Trophoblast cell (in vitro differentiated cells and primary cell): ENCODE data around the gene GIPC2.

ENCODE experiments used
- DNase-seq, 2 donors: peaks; one replicate each; pipeline ENCODE4 v3.0.0-alpha.2; 2016
- H2AFZ ChIP-seq: 2 replicates; pipeline ENCODE4 v1.6.1; 2013; ENCODE audit warnings: low read length, moderate library complexity, mild to moderate bottlenecking; ENCODE audit not compliant: insufficient read depth, poor library complexity
- H2AK5ac ChIP-seq: 2 replicates; pipeline ENCODE4 v1.6.1; 2013; ENCODE audit warnings: mild to moderate bottlenecking, low read length
- H2BK120ac ChIP-seq: 2 replicates; pipeline ENCODE4 v1.6.1; 2013; ENCODE audit warnings: low read length, mild to moderate bottlenecking, moderate library complexity; ENCODE audit not compliant: insufficient read depth, poor library complexity
- H2BK12ac ChIP-seq: 2 replicates; pipeline ENCODE4 v1.6.1; 2013; ENCODE audit warnings: mild to moderate bottlenecking, low read length, moderate library complexity
- H2BK5ac ChIP-seq: 2 replicates; pipeline ENCODE4 v1.6.1; 2013; ENCODE audit warnings: low read length, low read depth, moderate library complexity, mild to moderate bottlenecking; ENCODE audit not compliant: poor library complexity
- H3K14ac ChIP-seq: 2 replicates; pipeline ENCODE4 v1.6.1; 2013; ENCODE audit warnings: mild to moderate bottlenecking, low read length
- H3K18ac ChIP-seq: 2 replicates; pipeline ENCODE4 v1.6.1; 2013; ENCODE audit warnings: mild to moderate bottlenecking, low read length
- H3K23ac ChIP-seq: 2 replicates; pipeline ENCODE4 v1.6.1; 2013; ENCODE audit warnings: low read length
- H3K27ac ChIP-seq: 2 replicates; pipeline ENCODE4 v1.5.1; 2013; ENCODE audit warnings: low read depth, mild to moderate bottlenecking, inconsistent platforms, low read length, moderate library complexity
- H3K27me3 ChIP-seq: 2 replicates; pipeline ENCODE4 v1.6.1; 2013; ENCODE audit warnings: inconsistent platforms, mild to moderate bottlenecking, low read length, moderate library complexity; ENCODE audit not compliant: insufficient read depth
- H3K36me3 ChIP-seq, 2 experiments: 1 replicate in 1 of 2; 2 replicates in 1 of 2; pipeline ENCODE4 v1.6.1; 2013; ENCODE audit warnings: low read length in 2 of 2, mild to moderate bottlenecking in 2 of 2, moderate library complexity in 1 of 2; ENCODE audit not compliant: insufficient read depth in 2 of 2, control insufficient read depth in 1 of 2
- H3K4ac ChIP-seq: 2 replicates; pipeline ENCODE4 v1.6.1; 2013; ENCODE audit warnings: low read depth, mild to moderate bottlenecking, low read length, moderate library complexity
- H3K4me1 ChIP-seq, 2 experiments: 1 replicate in 1 of 2; 2 replicates in 1 of 2; pipeline ENCODE4 v1.6.1; 2013; ENCODE audit warnings: low read length in 2 of 2, mild to moderate bottlenecking in 2 of 2, moderate library complexity in 1 of 2; ENCODE audit not compliant: insufficient read depth in 2 of 2, control insufficient read depth in 1 of 2
- H3K4me2 ChIP-seq: 2 replicates; pipeline ENCODE4 v1.6.1; 2013; ENCODE audit warnings: inconsistent platforms, mild to moderate bottlenecking, low read length, moderate library complexity
- H3K4me3 ChIP-seq: 2 replicates; pipeline ENCODE4 v1.5.1; 2013; ENCODE audit warnings: mild to moderate bottlenecking, low read depth, low read length, inconsistent platforms
- H3K79me1 ChIP-seq: one replicate; pipeline ENCODE4 v1.6.1; 2013; ENCODE audit warnings: low read length
- H3K79me2 ChIP-seq: 2 replicates; pipeline ENCODE4 v1.6.1; 2013; ENCODE audit warnings: low read length, mild to moderate bottlenecking; ENCODE audit not compliant: control insufficient read depth, insufficient read depth, poor library complexity
- H3K9ac ChIP-seq: 2 replicates; pipeline ENCODE4 v1.6.1; 2013; ENCODE audit warnings: mild to moderate bottlenecking, low read length
- H3K9me3 ChIP-seq: 2 replicates; pipeline ENCODE4 v1.6.1; 2013; ENCODE audit warnings: low read depth, mild to moderate bottlenecking, control low read depth, inconsistent platforms, low read length; ENCODE audit not compliant: insufficient read depth
- H4K12ac ChIP-seq: 2 replicates; pipeline ENCODE4 v1.6.1; 2013; ENCODE audit warnings: low read depth, mild to moderate bottlenecking, low read length, moderate library complexity
- H4K8ac ChIP-seq: 2 replicates; pipeline ENCODE4 v1.6.1; 2013; ENCODE audit warnings: low read depth, mild to moderate bottlenecking, low read length, moderate library complexity
- H4K91ac ChIP-seq: one replicate; pipeline ENCODE4 v1.6.1; 2013; ENCODE audit warnings: low read depth, mild to moderate bottlenecking, low read length, moderate library complexity
- WGBS: extraction: QIAGEN DNeasy Blood & Tissue Kit; methylation state at CpG from one replicate; pipeline ENCODE4 v1.1.7; 2013; ENCODE audit warnings: missing lambda C conversion rate; ENCODE audit not compliant: insufficient read length, insufficient coverage; ENCODE audit errors: extremely low coverage; 5-methylcytosine and 5-hydroxymethylcytosine counted together

The GIPC2 gene

GRCh38 chr1:78143152-78143551, 97.4 kb downstream of the GIPC2 start:
- H3K79me2 ChIP-seq = no peaks in the 10 kb centered on the region
- no peak overlapping the region for H3K23ac ChIP-seq
- no peak overlapping the region for H3K18ac ChIP-seq
- no peak overlapping the region for H2BK5ac ChIP-seq
- no peak overlapping the region for H3K9ac ChIP-seq
- no peaks in the 10 kb centered on the region for H3K27me3 ChIP-seq
- no peak overlapping the region for H4K12ac ChIP-seq
- no peak overlapping the region for H3K27ac ChIP-seq
- no peak overlapping the region for H2AK5ac ChIP-seq
- H3K4me1 ChIP-seq = no peaks in the 10 kb centered on the region
- no peak overlapping the region for H3K4me3 ChIP-seq
- H3K4ac ChIP-seq = no peak overlapping the region
- H3K14ac ChIP-seq = no peak overlapping the region
- H2AFZ ChIP-seq = no peak overlapping the region
- H2BK120ac ChIP-seq = no peak overlapping the region
- H3K36me3 ChIP-seq = no peaks in the 10 kb centered on the region
- no peaks in the 10 kb centered on the region for H3K9me3 ChIP-seq
- no peak overlapping the region for H3K4me2 ChIP-seq
- H4K91ac ChIP-seq = no peak overlapping the region
- no peak for DNase-seq
- H4K8ac ChIP-seq = no peak overlapping the region
- H3K79me1 ChIP-seq = no peaks in the 10 kb centered on the region
- WGBS = no CpG with 5 or more reads among the region's 4 CpGs
- no peak overlapping the region for H2BK12ac ChIP-seq

- Histone ChIP-seq H3K23ac (no peak overlapping the region), H2BK12ac (no peak overlapping the region), H3K9me3 (no peaks in the 10 kb centered on the region), H3K14ac (no peak overlapping the region), H4K8ac (no peak overlapping the region), H3K9ac (no peak overlapping the region), H2BK5ac (no peak overlapping the region), H4K12ac (no peak overlapping the region), H3K4me2 (no peak overlapping the region), H3K4me1 (no peaks in the 10 kb centered on the region), H2AK5ac (no peak overlapping the region), H2BK120ac (no peak overlapping the region), H3K18ac (no peak overlapping the region), H3K79me2 (no peaks in the 10 kb centered on the region), H3K4me3 (no peak overlapping the region), H3K27ac (no peak overlapping the region), H3K4ac (no peak overlapping the region), H3K36me3 (no peaks in the 10 kb centered on the region), H2AFZ (no peak overlapping the region), H3K27me3 (no peaks in the 10 kb centered on the region), H4K91ac (no peak overlapping the region), H3K79me1 (no peaks in the 10 kb centered on the region)
- WGBS = no CpG with 5 or more reads among the region's 2 CpGs
- no peak for DNase-seq
These were observed 97.9 kb downstream of the GIPC2 start for GRCh38 chr1:78143673-78144072.

GRCh38 chr1:78145105-78145580, 99.4 kb downstream of the GIPC2 start:
- no peak overlapping the region for H3K27ac ChIP-seq
- no peak overlapping the region for H3K9ac ChIP-seq
- no peak overlapping the region for H2AK5ac ChIP-seq
- no peak overlapping the region for H3K14ac ChIP-seq
- H2BK12ac ChIP-seq = no peak overlapping the region
- H2BK5ac ChIP-seq = no peak overlapping the region
- no peak overlapping the region for H4K12ac ChIP-seq
- H3K4me1 ChIP-seq = no peaks in the 10 kb centered on the region
- H3K4me3 ChIP-seq = no peak overlapping the region
- no peaks in the 10 kb centered on the region for H3K9me3 ChIP-seq
- no peaks in the 10 kb centered on the region for H3K79me1 ChIP-seq
- no peak overlapping the region for H3K18ac ChIP-seq
- no peak overlapping the region for H2AFZ ChIP-seq
- H4K8ac ChIP-seq = no peak overlapping the region
- H3K79me2 ChIP-seq = no peaks in the 10 kb centered on the region
- whole genome bisulfite sequencing = no CpG with 5 or more reads among the region's 2 CpGs
- H4K91ac ChIP-seq = no peak overlapping the region
- no peaks in the 10 kb centered on the region for H3K27me3 ChIP-seq
- H3K4me2 ChIP-seq = no peak overlapping the region
- DNase-seq = peak; percentile 45 to 76
- H3K4ac ChIP-seq = no peak overlapping the region
- H3K23ac ChIP-seq = no peak overlapping the region
- H3K36me3 ChIP-seq = no peaks in the 10 kb centered on the region
- no peak overlapping the region for H2BK120ac ChIP-seq

- WGBS = no CpG with 5 or more reads among the region's 2 CpGs
- Histone ChIP-seq H3K27ac (no peak overlapping the region), H3K4me1 (no peaks in the 10 kb centered on the region)
These were observed 100.5 kb downstream of the GIPC2 start for GRCh38 chr1:78146205-78146771.

More at GRCh38 chr1:78146205-78146771, 100.5 kb downstream of the GIPC2 start:
- Histone ChIP-seq H2AK5ac (no peak overlapping the region), H3K4ac (no peak overlapping the region), H3K79me1 (no peaks in the 10 kb centered on the region), H3K4me3 (no peak overlapping the region), H4K12ac (no peak overlapping the region), H3K9me3 (no peaks in the 10 kb centered on the region), H2BK120ac (no peak overlapping the region), H2AFZ (no peak overlapping the region), H4K91ac (no peak overlapping the region), H3K18ac (no peak overlapping the region), H3K23ac (no peak overlapping the region), H2BK5ac (no peak overlapping the region), H3K14ac (no peak overlapping the region), H3K27me3 (no peaks in the 10 kb centered on the region), H3K9ac (no peak overlapping the region), H3K79me2 (no peaks in the 10 kb centered on the region), H3K4me2 (no peak overlapping the region), H2BK12ac (no peak overlapping the region), H4K8ac (no peak overlapping the region), H3K36me3 (no peaks in the 10 kb centered on the region)
- DNase-seq = no peak
